ENCODE measurements around the gene C22orf15. TPM values are rescaled to one million over a fixed set of nuclear protein-coding genes. Genes with fewer than 3 reads are reported as not detected.

The C22orf15 gene
- total RNA-seq, 2 experiments from 2014 or later = 0.60 to 1.1 TPM

- Mint-ChIP-seq H3K27ac (peak overlapping the region; percentile 91), H3K9me3 (no peaks in the 10 kb centered on the region), H3K4me1 (peaks cover 44% of the 10 kb centered on the region), H3K36me3 (ENCODE audit: low read depth) (peaks cover 11% of the 10 kb centered on the region), H3K4me3 (peak overlapping the region; percentile 88), H3K27me3 (no peaks in the 10 kb centered on the region)
- ChIA-PET POLR2A (interaction anchor here (1.2 to 3.6 kb wide), 6 partner anchors 21 to 106 kb away, joined by 3 to 14 read pairs (median 4); partner anchors contain the start of genes MIF and SLC2A11), CTCF (interaction anchor here (0.6 to 1.4 kb wide), 3 partner anchors 13 to 70 kb away, joined by 3 to 4 read pairs (median 4); partner anchors contain the start of gene CHCHD10)
- DNase-seq = no peak
Measured at GRCh38 chr22:23787910-23788309, 25.1 kb downstream of the C22orf15 start.

GRCh38 chr22:23789121-23789520, 26.3 kb downstream of the C22orf15 start:
- no peak overlapping the region for H3K4me3 Mint-ChIP-seq
- peaks cover 17% of the 10 kb centered on the region for H3K36me3 Mint-ChIP-seq (ENCODE audit: low read depth)
- no peaks in the 10 kb centered on the region for H3K27me3 Mint-ChIP-seq
- POLR2A ChIA-PET = interaction anchor here (1.2 to 3.6 kb wide), 3 partner anchors 23 to 69 kb away, joined by 3 to 14 read pairs (median 4); partner anchors contain the start of gene SLC2A11
- CTCF ChIA-PET = interaction anchor here (0.7 kb wide), 1 partner anchor 19 kb away, joined by 4 read pairs; no protein-coding TSS in a partner anchor
- no peak overlapping the region for H3K27ac Mint-ChIP-seq
- no peak for DNase-seq
- H3K9me3 Mint-ChIP-seq = no peaks in the 10 kb centered on the region
- H3K4me1 Mint-ChIP-seq = peaks cover 44% of the 10 kb centered on the region

- H3K4me1 Mint-ChIP-seq = peaks cover 40% of the 10 kb centered on the region
- peaks cover 17% of the 10 kb centered on the region for H3K36me3 Mint-ChIP-seq (ENCODE audit: low read depth)
- no peak overlapping the region for H3K27ac Mint-ChIP-seq
- no peak for DNase-seq
- POLR2A ChIA-PET = interaction anchor here (1.2 to 3.6 kb wide), 3 partner anchors 22 to 68 kb away, joined by 3 to 14 read pairs (median 4); partner anchors contain the start of gene SLC2A11
- H3K27me3 Mint-ChIP-seq = no peaks in the 10 kb centered on the region
- H3K4me3 Mint-ChIP-seq = no peak overlapping the region
- H3K9me3 Mint-ChIP-seq = no peaks in the 10 kb centered on the region
- CTCF ChIA-PET = interaction anchor here (0.7 kb wide), 1 partner anchor 19 kb away, joined by 4 read pairs; no protein-coding TSS in a partner anchor
Measured at GRCh38 chr22:23789638-23790037, 26.8 kb downstream of the C22orf15 start.

- H3K4me1 Mint-ChIP-seq = peaks cover 38% of the 10 kb centered on the region
- no peak overlapping the region for H3K4me3 Mint-ChIP-seq
- DNase-seq = no peak
- no peaks in the 10 kb centered on the region for H3K9me3 Mint-ChIP-seq
- peaks cover 20% of the 10 kb centered on the region for H3K36me3 Mint-ChIP-seq (ENCODE audit: low read depth)
- ChIA-PET CTCF (no interaction called here), POLR2A (interaction anchor here (1.0 kb wide), 1 partner anchor 25 kb away, joined by 3 read pairs; no protein-coding TSS in a partner anchor)
- no peak overlapping the region for H3K27ac Mint-ChIP-seq
- H3K27me3 Mint-ChIP-seq = no peaks in the 10 kb centered on the region
Measured at GRCh38 chr22:23790819-23791737, 28.3 kb downstream of the C22orf15 start.

- CTCF ChIA-PET = no interaction called here
- H3K27ac Mint-ChIP-seq = no peak overlapping the region
- no peaks in the 10 kb centered on the region for H3K9me3 Mint-ChIP-seq
- no peaks in the 10 kb centered on the region for H3K27me3 Mint-ChIP-seq
- DNase-seq = no peak
- H3K36me3 Mint-ChIP-seq (ENCODE audit: low read depth) = peaks cover 27% of the 10 kb centered on the region
- H3K4me1 Mint-ChIP-seq = peaks cover 31% of the 10 kb centered on the region
- POLR2A ChIA-PET = interaction anchor here (1.0 kb wide), 1 partner anchor 26 kb away, joined by 3 read pairs; no protein-coding TSS in a partner anchor
- H3K4me3 Mint-ChIP-seq = no peak overlapping the region
Measured at GRCh38 chr22:23791738-23792645, 29.2 kb downstream of the C22orf15 start.

GRCh38 chr22:23793326-23793725, 30.5 kb downstream of the C22orf15 start:
- ChIA-PET POLR2A (no interaction called here), CTCF (no interaction called here)
- H3K4me3 Mint-ChIP-seq = no peak overlapping the region

GRCh38 chr22:23796461-23796860, 33.7 kb downstream of the C22orf15 start:
- ChIA-PET POLR2A (no interaction called here), CTCF (no interaction called here)
- H3K27me3 Mint-ChIP-seq = no peaks in the 10 kb centered on the region
- H3K36me3 Mint-ChIP-seq (ENCODE audit: low read depth) = peaks cover 42% of the 10 kb centered on the region
- H3K4me3 Mint-ChIP-seq = no peak overlapping the region
- no peak for DNase-seq
- H3K27ac Mint-ChIP-seq = no peak overlapping the region
- H3K9me3 Mint-ChIP-seq = no peaks in the 10 kb centered on the region
- H3K4me1 Mint-ChIP-seq = peaks cover 7% of the 10 kb centered on the region

More at GRCh38 chr22:23793326-23793725, 30.5 kb downstream of the C22orf15 start:
- no peak for DNase-seq
- H3K4me1 Mint-ChIP-seq = peaks cover 23% of the 10 kb centered on the region
- H3K9me3 Mint-ChIP-seq = no peaks in the 10 kb centered on the region
- no peaks in the 10 kb centered on the region for H3K27me3 Mint-ChIP-seq
- H3K27ac Mint-ChIP-seq = no peak overlapping the region
- H3K36me3 Mint-ChIP-seq (ENCODE audit: low read depth) = peaks cover 32% of the 10 kb centered on the region

- Mint-ChIP-seq H3K27ac (no peak overlapping the region), H3K9me3 (no peaks in the 10 kb centered on the region), H3K36me3 (ENCODE audit: low read depth) (peaks cover 54% of the 10 kb centered on the region), H3K4me3 (no peak overlapping the region), H3K27me3 (no peaks in the 10 kb centered on the region), H3K4me1 (no peaks in the 10 kb centered on the region)
- no peak for DNase-seq
- ChIA-PET CTCF (no interaction called here), POLR2A (no interaction called here)
Measured at GRCh38 chr22:23800297-23801237, 37.8 kb downstream of the C22orf15 start.

- Mint-ChIP-seq H3K36me3 (ENCODE audit: low read depth) (peaks cover 55% of the 10 kb centered on the region), H3K27me3 (no peaks in the 10 kb centered on the region), H3K9me3 (no peaks in the 10 kb centered on the region), H3K4me1 (no peaks in the 10 kb centered on the region), H3K4me3 (no peak overlapping the region), H3K27ac (no peak overlapping the region)
- no peak for DNase-seq
- CTCF ChIA-PET = no interaction called here
- POLR2A ChIA-PET = no interaction called here
Measured at GRCh38 chr22:23801238-23801821, 38.5 kb downstream of the C22orf15 start.

GRCh38 chr22:23801886-23802377, 39.1 kb downstream of the C22orf15 start:
- ChIA-PET POLR2A (no interaction called here), CTCF (no interaction called here)
- peaks cover 53% of the 10 kb centered on the region for H3K36me3 Mint-ChIP-seq (ENCODE audit: low read depth)
- no peaks in the 10 kb centered on the region for H3K9me3 Mint-ChIP-seq
- H3K27ac Mint-ChIP-seq = no peak overlapping the region
- H3K4me3 Mint-ChIP-seq = no peak overlapping the region
- H3K4me1 Mint-ChIP-seq = no peaks in the 10 kb centered on the region
- no peaks in the 10 kb centered on the region for H3K27me3 Mint-ChIP-seq
- DNase-seq = no peak

- H3K27me3 Mint-ChIP-seq = no peaks in the 10 kb centered on the region
- ChIA-PET POLR2A (no interaction called here), CTCF (no interaction called here)
- H3K36me3 Mint-ChIP-seq (ENCODE audit: low read depth) = peaks cover 54% of the 10 kb centered on the region
- H3K4me1 Mint-ChIP-seq = no peaks in the 10 kb centered on the region
- no peaks in the 10 kb centered on the region for H3K9me3 Mint-ChIP-seq
- no peak for DNase-seq
- H3K4me3 Mint-ChIP-seq = no peak overlapping the region
- no peak overlapping the region for H3K27ac Mint-ChIP-seq
Measured at GRCh38 chr22:23803001-23803819, 40.4 kb downstream of the C22orf15 start.

Data from activated CD4-positive, alpha-beta memory T cell treated with anti-CD3 and anti-CD28 coated beads, Interleukin-2, amount 10 ng/mL, durations not matched to agents 7 days and 5 days (primary cell).